Peyer's patch (tissue), 4 donors: ENCODE results near the gene EIPR1.

Experiments used
- POLR2A ChIP-seq, 2 donors: fragments of 450-650 bp; IDR thresholded peaks; one replicate each; pipeline ENCODE4 v1.5.1; 2017; ENCODE audit warnings: antibody characterized with exemption in 2 of 2, mild to moderate bottlenecking in 2 of 2, moderate library complexity in 2 of 2
- TF ChIP-seq, protein P1 (sequence below), 6 experiments: fragments of 450-650 bp in 4 of 6; fragments of 200-600 bp in 2 of 6; sonication (generic) in 1 of 6; IDR thresholded peaks; one replicate each; pipeline ENCODE4 v1.5.1; 2017 to 2019; ENCODE audit warnings: antibody characterized with exemption in 6 of 6, mild to moderate bottlenecking in 3 of 6, moderate library complexity in 1 of 6

DNA sequence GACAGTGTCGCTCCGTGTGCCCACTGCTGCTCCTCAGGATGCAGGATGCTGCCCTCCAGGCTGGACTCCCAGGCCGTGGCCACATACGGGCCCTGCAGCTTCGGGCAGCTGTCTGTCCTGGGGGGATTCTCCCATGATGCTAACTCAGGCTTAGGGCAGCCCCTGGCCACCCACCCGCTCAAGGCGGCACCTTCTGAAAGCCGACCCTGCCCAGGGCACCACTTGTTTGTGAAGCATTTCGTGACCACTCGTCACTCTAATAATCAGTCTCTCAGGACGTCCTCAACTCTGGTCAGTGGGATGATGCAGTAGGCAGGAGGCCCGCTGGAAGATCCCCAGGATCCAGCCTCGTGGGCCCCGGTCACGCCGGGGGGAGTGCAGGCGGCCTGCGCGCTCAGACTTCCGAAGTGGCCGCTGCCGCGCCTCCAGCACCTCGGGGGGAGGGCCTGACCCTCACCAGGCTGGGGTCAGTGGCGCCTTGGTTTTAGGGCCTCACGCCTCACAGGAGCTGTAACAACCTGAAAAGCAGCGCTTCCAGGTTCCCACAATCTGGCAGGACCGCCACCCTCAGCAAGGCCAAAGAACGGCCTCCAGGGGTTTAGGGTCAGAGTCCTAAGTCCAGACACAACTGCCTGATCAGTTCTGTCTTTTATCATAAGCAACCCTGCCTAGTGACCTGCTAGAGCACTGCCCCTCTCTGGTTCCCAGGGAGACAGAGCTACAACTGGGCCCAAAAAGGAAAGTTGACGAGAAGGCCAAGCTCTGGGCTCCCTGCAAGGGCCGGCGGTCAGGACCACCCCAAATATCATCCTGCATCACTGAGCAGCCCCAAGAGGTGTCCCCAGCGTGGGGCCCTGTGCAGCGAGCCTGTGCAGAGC, 53.0 kb downstream of the EIPR1 start:
- TF ChIP-seq POLR2A (IDR thresholded peaks at IDR 0.05), result no peak
- TF ChIP-seq, protein P1, sequence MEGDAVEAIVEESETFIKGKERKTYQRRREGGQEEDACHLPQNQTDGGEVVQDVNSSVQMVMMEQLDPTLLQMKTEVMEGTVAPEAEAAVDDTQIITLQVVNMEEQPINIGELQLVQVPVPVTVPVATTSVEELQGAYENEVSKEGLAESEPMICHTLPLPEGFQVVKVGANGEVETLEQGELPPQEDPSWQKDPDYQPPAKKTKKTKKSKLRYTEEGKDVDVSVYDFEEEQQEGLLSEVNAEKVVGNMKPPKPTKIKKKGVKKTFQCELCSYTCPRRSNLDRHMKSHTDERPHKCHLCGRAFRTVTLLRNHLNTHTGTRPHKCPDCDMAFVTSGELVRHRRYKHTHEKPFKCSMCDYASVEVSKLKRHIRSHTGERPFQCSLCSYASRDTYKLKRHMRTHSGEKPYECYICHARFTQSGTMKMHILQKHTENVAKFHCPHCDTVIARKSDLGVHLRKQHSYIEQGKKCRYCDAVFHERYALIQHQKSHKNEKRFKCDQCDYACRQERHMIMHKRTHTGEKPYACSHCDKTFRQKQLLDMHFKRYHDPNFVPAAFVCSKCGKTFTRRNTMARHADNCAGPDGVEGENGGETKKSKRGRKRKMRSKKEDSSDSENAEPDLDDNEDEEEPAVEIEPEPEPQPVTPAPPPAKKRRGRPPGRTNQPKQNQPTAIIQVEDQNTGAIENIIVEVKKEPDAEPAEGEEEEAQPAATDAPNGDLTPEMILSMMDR (IDR thresholded peaks at IDR 0.05), result no peak
